AG20443 (cell line): ENCODE data around the gene ACP7.
"Not testable (repeated sequence)": the region's sequence is repeated elsewhere in the genome, so short reads cannot be mapped to it uniquely, and the experiment has no call there.

ENCODE experiments used
- DNase-seq: peaks from one replicate; pipeline ENCODE4 v3.0.0; 2012; ENCODE audit warnings: low spot score, mixed read lengths

ACP7 gene

GRCh38 chr19:39077323-39077722, 6.8 kb upstream of the ACP7 start:
- no peak for DNase-seq

- DNase-seq = peak; percentile 87
These were observed 5.5 kb upstream of the ACP7 start for GRCh38 chr19:39078436-39079200.

GRCh38 chr19:39080431-39080830, 3.7 kb upstream of the ACP7 start:
- no peak for DNase-seq

GRCh38 chr19:39082167-39082566, 2.0 kb upstream of the ACP7 start:
- no peak for DNase-seq

GRCh38 chr19:39082745-39083598, 1.2 kb upstream of the ACP7 start:
- DNase-seq = no peak

GRCh38 chr19:39083599-39083982, 577 bp upstream of the ACP7 start:
- DNase-seq = no peak

GRCh38 chr19:39084732-39085080, 538 bp downstream of the ACP7 start:
- DNase-seq = no peak

GRCh38 chr19:39085392-39085791, 1.2 kb downstream of the ACP7 start:
- no peak for DNase-seq

- DNase-seq = no peak
These were observed 2.2 kb downstream of the ACP7 start for GRCh38 chr19:39086386-39086785.

- no peak for DNase-seq
These were observed 3.9 kb downstream of the ACP7 start for GRCh38 chr19:39087907-39088686.

- not testable (repeated sequence) for DNase-seq
These were observed 5.8 kb downstream of the ACP7 start for GRCh38 chr19:39090016-39090415.

GRCh38 chr19:39090881-39091280, 6.7 kb downstream of the ACP7 start:
- DNase-seq = no peak

GRCh38 chr19:39095799-39096540, 11.8 kb downstream of the ACP7 start:
- DNase-seq = not testable (repeated sequence)

- DNase-seq = no peak
These were observed 13.1 kb downstream of the ACP7 start for GRCh38 chr19:39097299-39097698.

GRCh38 chr19:39097721-39098120, 13.6 kb downstream of the ACP7 start:
- no peak for DNase-seq

GRCh38 chr19:39098365-39099269, 14.4 kb downstream of the ACP7 start:
- peak; percentile 9 for DNase-seq

GRCh38 chr19:39099341-39099740, 15.2 kb downstream of the ACP7 start:
- peak; percentile 9 for DNase-seq

- DNase-seq = peak; percentile 5
These were observed 16.5 kb downstream of the ACP7 start for GRCh38 chr19:39100500-39101166.

- no peak for DNase-seq
These were observed 19.0 kb downstream of the ACP7 start for GRCh38 chr19:39103151-39103550.

GRCh38 chr19:39104186-39104596, 20.0 kb downstream of the ACP7 start:
- DNase-seq = no peak
